Measurements from ENCODE around the gene SMAD3.

SMAD3 gene

DNA sequence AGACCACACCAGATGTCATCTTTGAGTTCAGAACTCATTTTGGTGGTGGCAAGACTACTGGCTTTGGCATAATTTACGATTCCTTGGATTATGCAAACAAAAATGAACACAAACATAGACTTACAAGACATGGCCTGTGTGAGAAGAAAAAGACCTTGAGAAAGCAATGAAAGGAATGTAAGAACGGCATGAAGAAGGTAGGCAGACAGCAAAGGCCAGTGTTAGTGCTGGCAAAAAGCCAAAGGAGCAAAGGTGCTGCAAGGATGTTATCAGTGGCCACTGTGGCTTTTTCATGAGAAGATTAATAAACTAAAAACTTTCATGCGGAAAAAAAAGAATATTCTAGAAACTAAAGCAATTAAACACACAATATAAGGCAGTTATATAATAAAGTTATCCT is 167.2 kb downstream of the SMAD3 start:
- no peak for DNase-seq (ENCODE audit: low spot score)

DNA sequence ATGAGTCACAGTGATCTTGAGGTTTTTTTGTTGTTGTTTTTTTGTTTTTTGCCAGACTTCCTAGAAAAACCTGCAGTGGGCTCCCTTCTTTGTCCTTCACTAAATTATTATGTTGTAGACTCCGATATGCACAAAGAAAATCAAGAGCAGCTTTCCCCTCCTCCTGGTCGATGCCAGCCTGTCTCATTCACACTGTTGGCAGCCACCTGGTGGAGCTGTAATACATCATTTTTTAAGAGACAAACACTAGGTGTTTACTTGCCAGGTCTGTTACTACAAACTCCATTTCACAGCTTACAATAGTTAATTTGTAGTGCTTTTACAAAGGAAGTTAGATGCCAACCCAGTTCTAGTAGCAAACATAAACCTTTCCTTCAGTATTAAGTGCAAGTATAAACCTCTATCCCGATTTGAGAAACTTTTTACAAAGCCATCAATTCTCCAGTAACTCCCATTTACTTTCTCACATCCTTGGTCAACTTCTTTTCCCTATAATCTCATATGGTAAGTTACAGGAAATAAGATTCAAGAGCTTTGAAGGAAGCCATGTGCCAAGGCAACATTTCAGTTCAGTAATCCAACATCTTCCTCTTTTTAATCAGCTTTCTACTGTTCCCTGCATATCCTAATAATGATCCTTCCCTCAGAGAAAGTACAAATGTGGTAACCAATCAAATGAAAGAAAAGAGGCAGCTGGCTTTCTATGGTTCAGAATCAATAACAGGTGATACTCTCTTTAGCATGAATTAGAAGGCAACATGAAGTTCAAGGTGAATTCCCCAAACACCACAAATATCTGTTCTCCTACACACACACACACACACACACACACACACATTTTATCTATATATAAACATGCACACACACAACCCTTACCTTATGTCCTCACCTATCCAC is 175.1 kb downstream of the SMAD3 start:
- no peak for DNase-seq (ENCODE audit: low spot score)

DNA sequence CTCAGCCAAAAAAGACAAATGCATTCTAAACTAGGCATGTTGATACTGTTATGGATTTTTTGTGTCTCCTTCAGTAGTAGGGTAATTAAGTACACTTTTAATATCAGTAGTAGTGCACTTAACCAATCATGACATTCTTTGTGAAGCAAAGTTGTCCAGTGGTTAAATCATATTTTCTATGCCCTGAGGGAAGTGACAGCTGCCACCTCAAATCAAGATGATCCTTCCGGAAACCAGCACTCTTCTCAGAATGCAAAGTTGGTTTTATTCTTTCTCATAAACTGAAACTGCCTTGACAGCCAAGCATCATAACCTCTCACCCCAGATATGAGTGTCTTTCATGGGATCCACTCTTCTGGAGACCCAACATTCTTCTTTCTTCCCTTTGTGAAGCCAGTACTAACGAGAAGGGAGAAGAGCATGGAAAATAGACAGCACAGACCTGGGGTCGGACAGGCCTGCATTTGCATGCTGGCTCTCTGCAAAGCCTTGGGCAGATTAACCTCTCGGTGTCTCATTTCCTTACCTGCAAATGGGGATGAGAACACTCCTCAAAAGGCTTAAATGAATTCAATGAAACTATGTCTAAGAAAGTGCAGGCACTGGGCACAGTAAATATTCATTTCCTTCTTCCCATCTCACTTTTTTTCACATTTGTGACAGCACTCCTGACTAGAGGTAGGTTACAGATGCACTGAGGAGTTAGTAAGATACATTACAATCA is 175.9 kb downstream of the SMAD3 start:
- no peak for DNase-seq (ENCODE audit: low spot score)

DNA sequence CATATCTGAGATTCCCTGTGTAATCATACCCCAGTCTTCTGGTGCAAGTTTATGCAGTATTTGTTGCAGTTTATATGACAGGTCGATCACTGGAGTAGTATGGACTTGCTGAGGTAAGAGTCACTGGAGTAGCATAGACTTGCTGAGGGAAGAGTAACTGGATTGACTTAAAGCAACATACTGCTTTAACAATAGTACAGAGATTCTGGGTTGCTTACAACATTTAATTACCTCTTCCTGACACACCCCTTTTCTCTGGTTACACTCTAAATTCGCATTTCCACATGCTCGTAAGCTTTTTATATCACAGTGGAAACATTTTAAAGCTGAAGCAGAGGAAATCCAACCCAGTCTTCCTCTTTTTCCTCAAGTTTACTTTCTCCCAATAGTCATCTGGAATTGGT is 177.3 kb downstream of the SMAD3 start:
- DNase-seq (ENCODE audit: low spot score): no peak
